Sigmoid colon (tissue), 4 donors: Measurements from ENCODE around the gene YES1.

Source experiments
- CTCF ChIP-seq, 4 experiments: fragments of 450-650 bp in 3 of 4; fragments of 200-600 bp in 1 of 4; IDR thresholded peaks; one replicate each; pipeline ENCODE4 v1.5.1; 2016 to 2019; ENCODE audit warnings: antibody characterized with exemption in 4 of 4, mild to moderate bottlenecking in 3 of 4, moderate library complexity in 2 of 4
- POLR2A ChIP-seq, 2 donors: fragments of 450-650 bp; IDR thresholded peaks; one replicate each; pipeline ENCODE4 v1.6.1; 2016; ENCODE audit warnings: antibody characterized with exemption in 2 of 2, mild to moderate bottlenecking in 2 of 2, moderate library complexity in 2 of 2
- POLR2AphosphoS5 ChIP-seq, 4 donors: sonication (generic); formaldehyde crosslinking; IDR thresholded peaks; one replicate each; pipeline ENCODE4 v1.6.1; 2017; ENCODE audit warnings: antibody characterized with exemption in 4 of 4

GRCh38 chr18:765764-766549 is 46.1 kb downstream of the YES1 start:
- no peak for TF ChIP-seq POLR2AphosphoS5 (IDR thresholded peaks at IDR 0.05)
- TF ChIP-seq CTCF (IDR thresholded peaks at IDR 0.05): no peak
- no peak for TF ChIP-seq POLR2A (IDR thresholded peaks at IDR 0.05)
